SIG-M5 treated with dmso at 0.1 percent for 504 hours (cell line): Measurements from ENCODE around the gene SLC36A4.
"Not testable (repeated sequence)": the region's sequence is repeated elsewhere in the genome, so short reads cannot be mapped to it uniquely, and the experiment has no call there.

Experiments
- DNase-seq: peaks from one replicate; lab custom pipeline; 2025; ENCODE audit not compliant: unreplicated experiment; lab: John Stamatoyannopoulos, UW

The SLC36A4 gene

DNA sequence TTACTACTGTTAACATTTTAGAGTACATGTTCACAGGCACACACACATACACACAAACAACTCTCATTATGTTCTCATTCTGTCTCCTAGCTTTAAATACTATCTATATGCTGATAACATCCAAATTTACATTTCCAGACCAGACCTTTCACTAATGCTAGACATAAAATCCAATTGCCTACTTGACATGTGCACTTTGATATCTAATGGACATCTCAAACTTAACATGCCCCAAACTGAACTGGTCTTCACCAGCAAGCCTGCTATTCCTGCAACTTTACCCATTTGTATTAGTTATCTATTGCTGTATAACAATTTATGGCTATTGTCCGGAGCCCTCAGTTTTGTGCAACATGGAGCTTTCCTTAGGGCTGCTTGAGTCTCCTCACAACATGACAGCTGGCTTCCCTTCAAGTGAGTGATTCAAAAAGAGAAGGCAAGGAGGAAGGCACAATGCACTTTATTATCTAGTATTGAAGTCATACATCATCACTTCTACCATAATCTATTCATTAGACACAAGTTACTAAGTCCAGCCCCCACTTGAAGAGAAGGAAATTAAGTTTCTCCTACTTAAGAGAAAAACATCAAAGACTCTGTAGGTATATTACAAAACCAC lies 3.0 kb downstream of the SLC36A4 start:
- no peak for DNase-seq

DNA sequence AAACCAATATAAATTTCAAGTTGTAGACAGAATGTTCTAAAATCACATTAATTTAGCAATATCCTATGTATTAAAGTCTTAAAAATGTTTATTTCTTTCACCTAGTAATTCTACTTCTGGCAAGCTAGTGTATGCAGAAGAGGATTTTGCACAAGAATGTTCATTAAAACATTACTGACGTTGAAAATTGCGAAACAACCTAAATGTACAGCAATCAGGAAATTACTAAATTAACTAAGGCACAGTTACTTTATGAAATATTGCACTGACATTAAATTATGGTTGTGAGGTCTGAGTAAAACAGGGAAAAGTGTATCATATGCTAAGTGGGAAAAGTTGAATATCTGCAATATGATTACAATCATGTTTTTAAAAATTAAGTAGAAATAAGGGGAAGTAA lies 4.1 kb downstream of the SLC36A4 start:
- peak; percentile 60 for DNase-seq

DNA sequence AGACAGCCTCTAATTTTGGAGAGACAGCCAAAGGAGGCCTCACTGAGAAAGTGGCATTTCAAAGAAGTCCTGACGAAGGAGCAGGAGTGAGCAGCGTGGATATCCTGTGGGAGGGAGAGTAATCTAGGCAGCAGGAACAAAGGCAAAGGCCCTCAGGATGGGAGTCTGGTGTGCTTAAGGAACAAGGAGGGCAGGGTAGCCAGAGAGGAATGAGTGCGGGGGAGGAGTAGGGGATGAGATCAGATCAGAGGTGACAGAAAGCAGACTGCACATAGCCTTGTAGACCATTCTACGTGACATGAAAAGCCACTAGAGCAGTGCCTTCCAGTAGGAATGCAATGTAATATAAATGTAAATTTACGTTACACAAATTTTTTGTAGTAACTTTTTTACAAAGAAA lies 5.6 kb downstream of the SLC36A4 start:
- no peak for DNase-seq

GRCh38 chr11:93189462-93189861 lies 8.3 kb downstream of the SLC36A4 start:
- no peak for DNase-seq

- DNase-seq, result no peak
These were observed 9.1 kb downstream of the SLC36A4 start for GRCh38 chr11:93188726-93189125.

DNA sequence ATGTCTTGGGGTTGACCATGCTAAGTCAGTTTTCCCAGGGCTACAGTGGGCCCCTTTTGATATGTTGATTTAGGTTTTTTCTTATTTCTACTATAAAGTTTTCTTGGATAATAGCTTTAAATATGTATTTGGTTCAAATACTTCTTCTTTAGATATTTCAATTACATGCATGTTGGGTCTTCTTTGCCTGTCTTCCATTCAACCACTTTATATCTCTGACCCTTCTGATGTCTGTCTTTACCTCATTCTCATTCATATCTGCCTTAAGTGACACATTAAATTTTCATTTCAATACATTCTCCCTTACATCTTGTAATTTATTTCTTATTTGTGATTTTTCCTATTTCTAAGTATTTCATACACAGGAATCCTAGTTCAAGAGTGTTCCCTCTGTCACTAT lies 10.5 kb downstream of the SLC36A4 start:
- no peak for DNase-seq

GRCh38 chr11:93177891-93178290 lies 19.9 kb downstream of the SLC36A4 start:
- DNase-seq, result not testable (repeated sequence)

DNA sequence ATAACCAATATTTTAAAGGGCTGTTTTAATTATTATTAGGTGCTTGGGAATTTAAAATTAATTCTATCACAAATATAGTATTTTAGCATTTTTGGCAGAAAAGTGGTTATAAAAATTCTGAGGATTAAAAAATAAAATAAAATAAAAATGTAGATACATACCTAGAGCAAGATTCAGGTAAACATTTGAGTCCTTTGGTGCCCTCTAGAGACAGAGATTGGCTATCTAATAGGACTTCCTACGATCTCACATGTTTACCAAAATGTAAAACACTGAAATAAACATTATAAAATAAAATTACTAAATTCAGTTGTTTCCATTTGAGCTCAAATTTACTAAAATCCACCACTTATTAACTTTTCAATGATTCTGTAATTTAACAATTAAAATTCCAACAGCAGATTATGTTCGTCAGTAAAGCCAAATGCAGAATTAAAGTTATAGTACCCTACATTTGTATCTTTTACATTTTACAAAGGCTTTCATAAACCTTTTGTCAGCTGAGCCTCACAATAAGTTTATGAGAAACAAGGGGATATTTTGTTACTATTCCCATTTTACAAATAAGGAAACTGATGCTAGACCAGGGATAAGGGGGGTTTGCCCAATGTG lies 27.7 kb downstream of the SLC36A4 start:
- no peak for DNase-seq

GRCh38 chr11:93169143-93169542 lies 28.6 kb downstream of the SLC36A4 start:
- no peak for DNase-seq

DNA sequence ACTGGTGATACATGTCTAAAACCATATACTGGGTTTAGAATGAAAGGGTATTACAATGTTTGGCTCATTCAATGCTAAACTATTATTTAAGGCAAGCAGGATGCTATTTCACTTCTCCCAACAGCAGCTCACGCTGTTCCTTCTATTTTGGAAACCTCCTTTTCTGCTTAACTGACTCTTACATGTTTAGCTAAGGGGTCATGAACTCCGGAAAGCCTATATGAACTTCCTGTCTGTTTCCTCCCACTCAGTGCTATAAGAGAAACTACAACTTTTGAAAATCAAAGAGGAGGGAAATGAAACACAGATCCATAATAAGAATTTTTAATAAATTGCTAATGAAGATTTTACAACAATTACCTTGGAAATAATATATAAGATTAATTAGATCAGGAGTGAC lies 30.9 kb downstream of the SLC36A4 start:
- DNase-seq, result peak; percentile 2

DNA sequence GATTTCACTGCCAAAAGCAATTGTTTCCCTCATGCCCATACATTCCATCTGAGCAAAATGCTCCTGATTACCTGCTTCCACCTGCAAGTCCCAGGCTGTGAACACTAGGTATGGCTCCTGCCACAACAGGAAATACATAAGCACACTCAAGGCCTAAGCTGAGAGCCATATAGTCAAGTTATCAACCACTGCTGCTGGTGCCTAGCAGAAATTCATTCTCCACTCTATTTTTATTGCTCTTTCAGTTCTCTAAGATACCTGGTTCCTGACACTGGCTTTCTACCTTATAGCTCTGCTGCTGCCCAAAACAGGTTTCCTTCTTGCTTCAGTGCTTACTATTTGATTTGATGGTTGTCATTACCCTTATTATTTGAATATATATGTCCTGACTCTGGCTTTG lies 31.6 kb downstream of the SLC36A4 start:
- no peak for DNase-seq

DNA sequence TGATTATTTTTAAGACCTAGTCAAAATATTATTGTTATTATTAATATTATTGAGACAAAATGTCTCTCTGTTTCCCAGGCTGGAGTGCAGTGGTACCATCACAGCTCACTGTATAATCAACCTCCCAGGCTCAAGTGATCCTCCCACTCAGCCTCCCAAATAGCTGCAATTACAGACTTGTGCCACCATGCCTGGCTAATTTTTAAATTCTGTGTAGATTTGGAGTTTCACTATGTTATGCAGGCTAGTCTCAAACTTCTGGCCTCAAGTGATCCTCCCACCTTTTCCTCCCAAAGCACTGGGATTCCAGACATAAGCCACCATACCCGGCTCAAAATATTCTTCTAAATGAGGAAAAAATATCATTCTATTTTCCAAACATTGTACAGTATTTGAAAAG lies 37.0 kb downstream of the SLC36A4 start:
- no peak for DNase-seq

DNA sequence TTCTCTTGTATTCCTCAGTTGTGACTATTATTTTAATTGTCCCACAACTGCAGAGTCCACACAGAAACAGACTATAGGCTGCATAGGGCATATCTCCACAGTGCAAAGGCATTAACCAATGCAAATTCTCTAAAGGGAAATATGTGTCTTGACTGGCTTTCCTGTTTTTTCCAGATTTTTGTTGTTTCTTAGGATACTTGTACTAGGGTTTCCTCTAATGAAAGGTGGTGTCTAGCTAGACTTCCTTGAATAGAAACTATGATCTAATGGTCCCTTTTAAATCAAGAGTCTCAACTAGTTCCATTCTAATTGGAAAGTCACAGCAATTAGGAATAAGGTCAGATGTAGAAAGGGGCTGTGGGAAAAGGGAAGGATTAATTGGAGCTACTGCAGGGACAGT lies 37.6 kb downstream of the SLC36A4 start:
- DNase-seq, result no peak

DNA sequence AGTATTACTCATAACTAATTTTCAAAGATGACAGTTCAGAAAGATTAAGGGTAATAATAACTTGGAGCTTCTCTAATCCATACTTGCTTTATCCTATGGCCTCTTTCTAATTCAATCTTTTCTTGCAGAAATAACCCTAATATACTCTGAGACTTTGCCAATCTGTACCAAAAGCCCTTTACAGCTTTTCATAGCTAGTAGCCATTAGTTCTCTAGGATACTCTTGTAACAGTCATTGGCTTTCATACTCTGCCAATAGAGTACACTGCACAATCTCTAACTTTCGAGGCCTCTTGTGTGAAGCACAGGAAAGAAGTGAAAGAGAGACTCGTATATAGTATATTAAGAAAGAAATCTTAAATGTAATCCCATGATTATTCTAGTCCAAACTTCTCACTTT lies 38.1 kb downstream of the SLC36A4 start:
- DNase-seq, result no peak

GRCh38 chr11:93155738-93156137 lies 42.1 kb downstream of the SLC36A4 start:
- DNase-seq, result no peak

- DNase-seq, result no peak
These were observed 52.3 kb downstream of the SLC36A4 start for GRCh38 chr11:93145390-93145915.

- DNase-seq, result no peak
These were observed 54.0 kb downstream of the SLC36A4 start for GRCh38 chr11:93143800-93144199.

- DNase-seq, result no peak
These were observed 54.6 kb downstream of the SLC36A4 start for GRCh38 chr11:93143186-93143585.

DNA sequence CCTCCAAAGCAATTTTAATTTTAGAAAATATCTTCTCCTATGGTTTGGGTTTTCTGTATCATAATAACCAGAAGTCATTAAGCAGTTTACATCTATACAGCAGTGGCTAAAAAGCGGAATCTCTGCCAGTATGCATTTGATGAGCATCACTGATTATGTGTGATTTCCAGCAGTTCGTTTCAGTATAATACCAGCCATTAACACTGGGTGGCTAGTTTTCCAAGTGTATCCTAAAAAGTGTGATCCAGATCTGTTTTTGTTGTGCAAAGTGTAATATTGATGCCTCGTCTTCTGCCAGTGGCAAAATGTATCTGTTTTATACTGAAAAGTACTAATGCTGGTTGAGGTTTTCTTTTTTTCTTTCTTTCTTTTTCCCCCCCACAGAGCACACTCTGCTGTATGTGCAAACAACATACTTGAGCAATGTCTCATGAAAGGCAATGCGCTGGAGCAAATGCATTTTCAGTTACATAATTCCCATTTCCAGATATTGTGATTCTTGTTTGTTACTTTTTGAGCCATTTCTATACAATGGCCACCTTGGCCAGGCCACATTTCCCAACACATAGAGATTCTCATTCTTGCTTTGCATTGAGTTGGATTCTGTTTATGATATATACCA lies 64.2 kb downstream of the SLC36A4 start:
- no peak for DNase-seq

DNA sequence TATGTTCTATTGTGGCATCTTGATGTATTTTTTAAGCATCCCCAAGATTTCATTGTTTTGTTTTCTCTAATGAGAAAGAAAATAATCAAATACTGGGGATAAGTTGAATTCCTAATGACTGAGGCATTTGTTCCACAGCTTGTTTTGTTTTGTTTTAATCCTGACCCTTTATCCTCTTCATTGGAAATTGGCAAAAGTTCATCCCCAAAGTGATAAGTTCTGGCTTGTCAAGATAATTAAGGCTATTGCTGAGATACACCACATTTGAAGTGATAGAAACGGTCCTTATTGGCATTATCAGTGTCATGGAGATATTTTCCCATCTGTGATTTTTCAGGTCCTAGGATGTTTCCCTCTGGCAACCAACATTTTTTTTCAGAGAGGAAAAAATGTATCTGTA lies 65.0 kb downstream of the SLC36A4 start:
- DNase-seq, result no peak

DNA sequence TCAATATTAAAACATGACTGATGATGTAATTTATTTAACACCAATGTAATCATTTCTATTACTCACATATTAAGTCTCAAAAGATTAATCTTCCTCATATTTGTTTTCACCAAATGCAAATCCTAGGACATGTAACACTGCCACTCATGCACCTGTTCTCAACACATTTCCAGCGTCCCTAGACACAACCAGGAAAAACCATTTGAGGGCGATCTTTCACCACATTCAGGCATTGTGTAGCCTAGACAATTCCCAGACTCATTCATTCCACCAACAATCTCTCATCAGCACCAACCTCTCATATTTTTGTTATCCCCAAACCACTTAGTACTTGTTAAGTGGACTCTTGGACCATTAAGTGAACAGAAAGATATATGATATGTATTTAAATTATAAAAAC lies 66.1 kb downstream of the SLC36A4 start:
- DNase-seq, result no peak

GRCh38 chr11:93128574-93128973 lies 69.2 kb downstream of the SLC36A4 start:
- DNase-seq, result no peak
